GM20000 (cell line): Measurements from ENCODE around the gene PLPP4.

Experiments used
- DNase-seq: peaks from one replicate; pipeline ENCODE4 v3.0.0; 2012; ENCODE audit warnings: low spot score
- TF ChIP-seq, protein P1 (sequence below): IDR thresholded peaks from 2 replicates; pipeline ENCODE4 v1.5.1; 2012; ENCODE audit warnings: mild to moderate bottlenecking, control low read depth; ENCODE audit errors: extremely low read depth, missing control alignments

The PLPP4 gene

GRCh38 chr10:120462018-120462682 is 5.1 kb downstream of the PLPP4 start:
- TF ChIP-seq, protein P1, sequence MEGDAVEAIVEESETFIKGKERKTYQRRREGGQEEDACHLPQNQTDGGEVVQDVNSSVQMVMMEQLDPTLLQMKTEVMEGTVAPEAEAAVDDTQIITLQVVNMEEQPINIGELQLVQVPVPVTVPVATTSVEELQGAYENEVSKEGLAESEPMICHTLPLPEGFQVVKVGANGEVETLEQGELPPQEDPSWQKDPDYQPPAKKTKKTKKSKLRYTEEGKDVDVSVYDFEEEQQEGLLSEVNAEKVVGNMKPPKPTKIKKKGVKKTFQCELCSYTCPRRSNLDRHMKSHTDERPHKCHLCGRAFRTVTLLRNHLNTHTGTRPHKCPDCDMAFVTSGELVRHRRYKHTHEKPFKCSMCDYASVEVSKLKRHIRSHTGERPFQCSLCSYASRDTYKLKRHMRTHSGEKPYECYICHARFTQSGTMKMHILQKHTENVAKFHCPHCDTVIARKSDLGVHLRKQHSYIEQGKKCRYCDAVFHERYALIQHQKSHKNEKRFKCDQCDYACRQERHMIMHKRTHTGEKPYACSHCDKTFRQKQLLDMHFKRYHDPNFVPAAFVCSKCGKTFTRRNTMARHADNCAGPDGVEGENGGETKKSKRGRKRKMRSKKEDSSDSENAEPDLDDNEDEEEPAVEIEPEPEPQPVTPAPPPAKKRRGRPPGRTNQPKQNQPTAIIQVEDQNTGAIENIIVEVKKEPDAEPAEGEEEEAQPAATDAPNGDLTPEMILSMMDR = no peak
- DNase-seq = no peak

DNA sequence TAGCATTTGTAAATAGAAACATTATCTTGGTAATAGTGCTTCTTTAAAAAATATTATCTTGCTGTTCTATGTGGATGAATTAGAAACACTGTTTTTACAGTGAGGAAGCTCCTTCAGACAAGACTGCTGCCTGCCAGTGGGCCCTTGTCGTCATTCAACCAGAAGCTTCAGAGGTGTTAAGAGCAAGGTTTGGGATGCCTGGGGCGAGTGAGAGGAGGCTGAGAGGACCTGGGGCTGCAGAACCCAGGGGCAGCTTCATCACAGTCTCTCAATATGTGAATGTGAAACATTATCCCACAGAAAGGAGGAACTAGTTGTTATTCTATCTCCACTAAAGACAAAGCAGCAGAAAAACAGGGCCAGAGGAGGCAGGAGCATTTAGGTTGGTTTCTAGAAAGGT is 8.1 kb downstream of the PLPP4 start:
- TF ChIP-seq, protein P1 = no peak
- DNase-seq = no peak

- DNase-seq = no peak
- TF ChIP-seq, protein P1 = no peak
These were observed 9.0 kb downstream of the PLPP4 start for GRCh38 chr10:120466006-120466405.

- TF ChIP-seq, protein P1 = no peak
- no peak for DNase-seq
These were observed 16.6 kb downstream of the PLPP4 start for GRCh38 chr10:120473593-120473992.

DNA sequence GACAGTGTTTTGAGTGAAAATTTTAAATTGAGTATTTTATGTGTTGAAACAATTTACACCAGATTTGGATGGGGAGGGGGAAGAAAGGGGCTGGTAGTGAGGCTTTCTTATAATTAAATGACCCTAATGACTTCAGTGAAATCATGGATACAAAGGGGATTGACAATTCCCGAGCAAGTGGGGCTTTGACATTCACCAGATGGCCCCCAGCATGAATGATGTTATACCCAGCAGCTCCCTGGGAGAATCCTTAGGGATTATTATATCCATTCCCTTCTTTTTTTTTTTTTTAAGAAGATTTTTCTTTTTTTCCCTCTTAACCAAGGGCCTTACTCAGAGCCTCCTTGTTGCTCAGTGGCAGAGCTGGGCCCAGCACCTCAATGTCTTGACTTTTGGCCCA is 17.9 kb downstream of the PLPP4 start:
- no peak for DNase-seq
- TF ChIP-seq, protein P1 = no peak

- TF ChIP-seq, protein P1 = no peak
- no peak for DNase-seq
These were observed 19.1 kb downstream of the PLPP4 start for GRCh38 chr10:120475844-120476791.
